ENCODE data around the gene SOX10. TPM values are rescaled to one million over a fixed set of nuclear protein-coding genes. Genes with fewer than 3 reads are reported as not detected.

SOX10 gene
- total RNA-seq, 1 experiment from 2014 or later = not detected

- no peak for TF ChIP-seq TCF7L2 (IDR thresholded peaks at IDR 0.05; ENCODE audit: low read depth, low read length)
- no peak for TF ChIP-seq SIN3A (IDR thresholded peaks at IDR 0.05; ENCODE audit: borderline replicate concordance, insufficient read depth, low read depth, low read length)
- no peak for TF ChIP-seq CTCF (IDR thresholded peaks at IDR 0.05)
- TF ChIP-seq REST (IDR thresholded peaks at IDR 0.05; ENCODE audit: insufficient read depth in 1 of 2, low read depth in 2 of 2, low read length in 1 of 2) = no peak
- TF ChIP-seq POLR2AphosphoS5 (IDR thresholded peaks at IDR 0.05; ENCODE audit: low read depth, low read length) = no peak
- intact Hi-C loops (cut with micrococcal nuclease; ENCODE audit: unreplicated experiment) = no loop called here
- H3K4me1 ChIP-seq (ENCODE audit: control insufficient read depth, insufficient read depth, low read length) = peaks cover 11% of the 10 kb centered on the region
- H3K27ac ChIP-seq (ENCODE audit: low read length) = no peak overlapping the region
- no peak for ATAC-seq
- H3K27me3 ChIP-seq (ENCODE audit: control insufficient read depth, insufficient read depth, low read length) = no peaks in the 10 kb centered on the region
- BruUV-seq (replicated peaks) = no TSS peak
- H3K4me3 ChIP-seq (ENCODE audit: low read depth in 2 of 2, low read length in 2 of 2) = no peak overlapping the region
- no peak for DNase-seq (ENCODE audit: low read depth, low spot score)
- POLR2A ChIA-PET = interaction anchor here (0.5 kb wide), 1 partner anchor 53 kb away, joined by 3 read pairs; no protein-coding TSS in a partner anchor
- no peaks in the 10 kb centered on the region for H3K9me3 ChIP-seq (ENCODE audit: control insufficient read depth, insufficient read depth, low read depth, low read length)
- in situ Hi-C loops (cut with HindIII; ENCODE audit: low pct_unique_long_range_greater_than_20kb, low sequenced_read_pairs) = no loop called here
- no peaks in the 10 kb centered on the region for H3K36me3 ChIP-seq (ENCODE audit: control insufficient read depth, insufficient read depth, low read length)
- CTCF ChIA-PET = interaction anchor here (1.0 kb wide), 1 partner anchor 26 kb away, joined by 3 read pairs; the partner anchor contains the start of gene MICALL1
These were observed 52.4 kb downstream of the SOX10 start for GRCh38 chr22:37931893-37932389.

GRCh38 chr22:37930952-37931440 lies 53.4 kb downstream of the SOX10 start:
- ChIA-PET CTCF (interaction anchor here (0.7 to 1.0 kb wide), 2 partner anchors 25 to 33 kb away, joined by 3 read pairs; partner anchors contain the start of gene MICALL1), POLR2A (no interaction called here)
- Histone ChIP-seq H3K36me3 (ENCODE audit: control insufficient read depth, insufficient read depth, low read length) (no peaks in the 10 kb centered on the region), H3K27ac (ENCODE audit: low read length) (no peak overlapping the region), H3K4me1 (ENCODE audit: control insufficient read depth, insufficient read depth, low read length) (peaks cover 11% of the 10 kb centered on the region), H3K27me3 (ENCODE audit: control insufficient read depth, insufficient read depth, low read length) (no peaks in the 10 kb centered on the region), H3K4me3 (ENCODE audit: low read depth in 2 of 2, low read length in 2 of 2) (no peak overlapping the region), H3K9me3 (ENCODE audit: control insufficient read depth, insufficient read depth, low read depth, low read length) (no peaks in the 10 kb centered on the region)
- TF ChIP-seq POLR2AphosphoS5 (IDR thresholded peaks at IDR 0.05; ENCODE audit: low read depth, low read length) (no peak), CTCF (IDR thresholded peaks at IDR 0.05) (peak; percentile 24), REST (IDR thresholded peaks at IDR 0.05; ENCODE audit: insufficient read depth in 1 of 2, low read depth in 2 of 2, low read length in 1 of 2) (no peak), TCF7L2 (IDR thresholded peaks at IDR 0.05; ENCODE audit: low read depth, low read length) (no peak), SIN3A (IDR thresholded peaks at IDR 0.05; ENCODE audit: borderline replicate concordance, insufficient read depth, low read depth, low read length) (no peak)
- in situ Hi-C loops (cut with HindIII; ENCODE audit: low pct_unique_long_range_greater_than_20kb, low sequenced_read_pairs) = no loop called here
- BruUV-seq (replicated peaks) = no TSS peak
- no peak for DNase-seq (ENCODE audit: low read depth, low spot score)
- intact Hi-C loops (cut with micrococcal nuclease; ENCODE audit: unreplicated experiment) = no loop called here
- no peak for ATAC-seq

Measured in Panc1 (cell line).